CD14-positive monocyte (primary cell): ENCODE data around the gene CHST3. TPM values are rescaled to one million over a fixed set of nuclear protein-coding genes. Genes with fewer than 3 reads are reported as not detected.

Experiments
- DNase-seq, 3 donors: peaks; one replicate each; pipeline ENCODE4 v3.0.0-alpha.2; 2011 to 2022
- H2AFZ ChIP-seq: 2 replicates; pipeline ENCODE4 v1.6.0; 2012; ENCODE audit warnings: mild to moderate bottlenecking, low read depth, low read length, inconsistent platforms; ENCODE audit not compliant: insufficient read depth, poor library complexity, severe bottlenecking
- H3K27ac ChIP-seq, 2 donors: 1 replicate in 1 of 2; 2 replicates in 1 of 2; pipeline ENCODE4 v1.5.1; 2012 to 2013; ENCODE audit warnings: low read length in 2 of 2, control low read depth in 1 of 2, inconsistent platforms in 1 of 2, low read depth in 1 of 2, mild to moderate bottlenecking in 1 of 2
- H3K27me3 ChIP-seq, 2 donors: one replicate each; pipeline versions ENCODE4 v1.6.0 to v1.6.1; 2011 to 2013; ENCODE audit warnings: low read length in 2 of 2; ENCODE audit not compliant: control insufficient read depth in 2 of 2, insufficient read depth in 2 of 2
- H3K36me3 ChIP-seq, 2 donors: replicated peaks in 1 of 2; 1 replicate in 1 of 2; 2 replicates in 1 of 2; pipeline versions ENCODE4 v1.5.1 to v1.6.1; 2012 to 2013; ENCODE audit warnings: low read length in 2 of 2, control low read depth in 1 of 2, inconsistent platforms in 1 of 2, mild to moderate bottlenecking in 1 of 2; ENCODE audit not compliant: insufficient read depth in 2 of 2, control insufficient read depth in 1 of 2
- H3K4me1 ChIP-seq, 2 donors: 1 replicate in 1 of 2; 2 replicates in 1 of 2; pipeline versions ENCODE4 v1.5.1 to v1.6.1; 2012 to 2013; ENCODE audit warnings: low read length in 2 of 2, control low read depth in 1 of 2, inconsistent platforms in 1 of 2, mild to moderate bottlenecking in 1 of 2, moderate library complexity in 1 of 2; ENCODE audit not compliant: insufficient read depth in 2 of 2, control insufficient read depth in 1 of 2
- H3K4me2 ChIP-seq: replicated peaks from 2 replicates; pipeline ENCODE3; 2012; ENCODE audit warnings: low read length, moderate library complexity, mild to moderate bottlenecking; ENCODE audit not compliant: poor library complexity, severe bottlenecking; ENCODE audit errors: extremely low read depth
- H3K4me3 ChIP-seq, 3 experiments: fragments of 200-600 bp in 1 of 3; sonication (generic) in 1 of 3; replicated peaks in 1 of 3; 1 replicate in 2 of 3; 2 replicates in 1 of 3; pipeline ENCODE4 v1.5.1; 2011 to 2013; ENCODE audit warnings: low read length in 3 of 3, mild to moderate bottlenecking in 3 of 3, control low read depth in 2 of 3, low read depth in 2 of 3, inconsistent platforms in 1 of 3, moderate library complexity in 1 of 3
- H3K79me2 ChIP-seq: 2 replicates; pipeline ENCODE4 v1.6.0; 2012; ENCODE audit warnings: mild to moderate bottlenecking, control low read depth, inconsistent platforms, low read length, moderate library complexity; ENCODE audit not compliant: insufficient read depth
- H3K9ac ChIP-seq: 2 replicates; pipeline ENCODE4 v1.6.0; 2017; ENCODE audit warnings: low read length, mild to moderate bottlenecking; ENCODE audit not compliant: insufficient read depth, poor library complexity, severe bottlenecking
- H3K9me3 ChIP-seq, 2 donors: replicated peaks in 1 of 2; 1 replicate in 1 of 2; 2 replicates in 1 of 2; pipeline versions ENCODE4 v1.5.1 to v1.6.1; 2012 to 2013; ENCODE audit warnings: low read length in 2 of 2, control low read depth in 1 of 2; ENCODE audit not compliant: control insufficient read depth in 1 of 2, insufficient read depth in 1 of 2
- H4K20me1 ChIP-seq: 2 replicates; pipeline ENCODE4 v1.6.0; 2012; ENCODE audit warnings: mild to moderate bottlenecking, low read length, control low read depth, moderate library complexity; ENCODE audit not compliant: insufficient read depth
- H3K27ac Mint-ChIP-seq, 7 donors: one replicate each; pipeline ENCODE4 v1.8.0; 2020; ENCODE audit warnings: mild to moderate bottlenecking in 7 of 7, mixed read lengths in 7 of 7, moderate library complexity in 6 of 7, inconsistent platforms in 2 of 7
- H3K27me3 Mint-ChIP-seq, 3 donors: one replicate each; pipeline ENCODE4 v1.8.0; 2021 to 2022; ENCODE audit warnings: low read depth in 3 of 3, mild to moderate bottlenecking in 3 of 3, mixed read lengths in 3 of 3, moderate library complexity in 3 of 3, inconsistent platforms in 1 of 3
- H3K36me3 Mint-ChIP-seq, 2 donors: one replicate each; pipeline ENCODE4 v1.8.0; 2020; ENCODE audit warnings: mixed read lengths in 2 of 2, inconsistent platforms in 1 of 2, mild to moderate bottlenecking in 1 of 2
- H3K4me1 Mint-ChIP-seq: one replicate; pipeline ENCODE4 v1.8.0; 2020; ENCODE audit warnings: mild to moderate bottlenecking, mixed read lengths
- H3K4me3 Mint-ChIP-seq, 2 donors: one replicate each; pipeline ENCODE4 v1.8.0; 2020; ENCODE audit warnings: mild to moderate bottlenecking in 2 of 2, mixed read lengths in 2 of 2, moderate library complexity in 1 of 2
- H3K9me3 Mint-ChIP-seq, 7 donors: one replicate each; pipeline ENCODE4 v1.8.0; 2020 to 2022; ENCODE audit warnings: mixed read lengths in 7 of 7, mild to moderate bottlenecking in 6 of 7, moderate library complexity in 6 of 7, inconsistent platforms in 2 of 7
- WGBS: methylation state at CpG from one replicate; pipeline ENCODE4 v1.1.5; 2013; ENCODE audit warnings: missing lambda C conversion rate; ENCODE audit not compliant: insufficient coverage; 5-methylcytosine and 5-hydroxymethylcytosine counted together
- intact Hi-C, 2 donors: fragments of 100-400 bp; cut with micrococcal nuclease; formaldehyde crosslinking; loops; one replicate each; pipeline versions ENCODE4 v1.15.0 to v1.15.1; 2023
- polyA plus RNA-seq, 3 donors: library from polyadenylated mRNA; depleted of rRNA in 1 of 3; unstranded in 2 of 3; stranded (reverse) in 1 of 3; fragments of 300-500 nt in 2 of 3; fragments of >200 nt in 1 of 3; fragmentation: Illumina TruSeq in 2 of 3; gene quantifications; 1 replicate in 2 of 3; 2 replicates in 1 of 3; pipeline ENCODE4 v1.2.3, GENCODE V29; 2012 to 2021
- TF ChIP-seq, protein P1 (sequence below): fragments of 200-600 bp; IDR thresholded peaks from one replicate; pipeline ENCODE4 v1.8.0; 2022; ENCODE audit warnings: antibody characterized with exemption, mild to moderate bottlenecking

Gene CHST3
- polyA plus RNA-seq, 3 donors = not detected

GRCh38 chr10:71979692-71980062 lies 15.5 kb downstream of the CHST3 start:
- TF ChIP-seq, protein P1, sequence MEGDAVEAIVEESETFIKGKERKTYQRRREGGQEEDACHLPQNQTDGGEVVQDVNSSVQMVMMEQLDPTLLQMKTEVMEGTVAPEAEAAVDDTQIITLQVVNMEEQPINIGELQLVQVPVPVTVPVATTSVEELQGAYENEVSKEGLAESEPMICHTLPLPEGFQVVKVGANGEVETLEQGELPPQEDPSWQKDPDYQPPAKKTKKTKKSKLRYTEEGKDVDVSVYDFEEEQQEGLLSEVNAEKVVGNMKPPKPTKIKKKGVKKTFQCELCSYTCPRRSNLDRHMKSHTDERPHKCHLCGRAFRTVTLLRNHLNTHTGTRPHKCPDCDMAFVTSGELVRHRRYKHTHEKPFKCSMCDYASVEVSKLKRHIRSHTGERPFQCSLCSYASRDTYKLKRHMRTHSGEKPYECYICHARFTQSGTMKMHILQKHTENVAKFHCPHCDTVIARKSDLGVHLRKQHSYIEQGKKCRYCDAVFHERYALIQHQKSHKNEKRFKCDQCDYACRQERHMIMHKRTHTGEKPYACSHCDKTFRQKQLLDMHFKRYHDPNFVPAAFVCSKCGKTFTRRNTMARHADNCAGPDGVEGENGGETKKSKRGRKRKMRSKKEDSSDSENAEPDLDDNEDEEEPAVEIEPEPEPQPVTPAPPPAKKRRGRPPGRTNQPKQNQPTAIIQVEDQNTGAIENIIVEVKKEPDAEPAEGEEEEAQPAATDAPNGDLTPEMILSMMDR = no peak
- H3K9me3 ChIP-seq = no peaks in the 10 kb centered on the region
- Mint-ChIP-seq H3K4me3 (no peak overlapping the region), H3K27me3 (peaks cover 1 to 5% (median 2%) of the 10 kb centered on the region in 3 donors), H3K4me1 (peaks cover 5% of the 10 kb centered on the region), H3K36me3 (no peaks in the 10 kb centered on the region), H3K27ac (peak overlapping the region in 1 of 7 donors; percentile 27), H3K9me3 (peaks cover 0 to 2% (median 0%) of the 10 kb centered on the region in 7 donors)
- no peaks in the 10 kb centered on the region for H3K79me2 ChIP-seq
- no peaks in the 10 kb centered on the region for H3K27me3 ChIP-seq
- no peak overlapping the region for H3K9ac ChIP-seq
- no peak overlapping the region for H2AFZ ChIP-seq
- H3K36me3 ChIP-seq = no peaks in the 10 kb centered on the region
- no CpG with 5 or more reads among the region's 5 CpGs for WGBS
- peaks cover 5 to 6% of the 10 kb centered on the region in 2 donors for H3K4me1 ChIP-seq
- intact Hi-C loops = no loop called here
- no peak for DNase-seq
- H3K4me3 ChIP-seq = no peak overlapping the region
- H3K4me2 ChIP-seq = no peak overlapping the region
- no peaks in the 10 kb centered on the region for H4K20me1 ChIP-seq
- H3K27ac ChIP-seq = no peak overlapping the region

GRCh38 chr10:71980181-71981014 lies 16.2 kb downstream of the CHST3 start:
- intact Hi-C loops = no loop called here
- no peak overlapping the region for H3K4me2 ChIP-seq
- H3K27ac ChIP-seq = no peak overlapping the region
- no peaks in the 10 kb centered on the region for H3K27me3 ChIP-seq
- no peaks in the 10 kb centered on the region for H3K9me3 ChIP-seq
- H3K79me2 ChIP-seq = no peaks in the 10 kb centered on the region
- H2AFZ ChIP-seq = no peak overlapping the region
- no peak overlapping the region for H3K4me3 ChIP-seq
- no peaks in the 10 kb centered on the region for H3K36me3 Mint-ChIP-seq
- H3K4me3 Mint-ChIP-seq = no peak overlapping the region
- H3K4me1 ChIP-seq = peaks cover 12 to 14% of the 10 kb centered on the region in 2 donors
- H3K9me3 Mint-ChIP-seq = peaks cover 0 to 2% (median 0%) of the 10 kb centered on the region in 7 donors
- no peaks in the 10 kb centered on the region for H3K36me3 ChIP-seq
- no peak for DNase-seq
- H3K4me1 Mint-ChIP-seq = peaks cover 12% of the 10 kb centered on the region
- H3K27ac Mint-ChIP-seq = peak overlapping the region in 1 of 7 donors; percentile 45
- 71% methylated on average over 4 of the region's 10 CpGs for WGBS
- TF ChIP-seq, protein P1 = no peak
- H3K9ac ChIP-seq = no peak overlapping the region
- no peaks in the 10 kb centered on the region for H4K20me1 ChIP-seq
- H3K27me3 Mint-ChIP-seq = peaks cover 1 to 5% (median 2%) of the 10 kb centered on the region in 3 donors
